RKO (cell line): ENCODE measurements around the gene NPM3.

Experiments used
- DNase-seq: peaks from one replicate; pipeline ENCODE4 v3.0.0-alpha.2; 2016; ENCODE audit warnings: low spot score

The NPM3 gene

GRCh38 chr10:101758858-101759257 is 24.4 kb downstream of the NPM3 start:
- no peak for DNase-seq

GRCh38 chr10:101752241-101752640 is 31.0 kb downstream of the NPM3 start:
- DNase-seq = no peak

GRCh38 chr10:101749047-101750016 is 33.9 kb downstream of the NPM3 start:
- no peak for DNase-seq

- DNase-seq = no peak
These were observed 34.8 kb downstream of the NPM3 start for GRCh38 chr10:101748496-101748895.

- no peak for DNase-seq
These were observed 38.1 kb downstream of the NPM3 start for GRCh38 chr10:101745074-101745696.

- no peak for DNase-seq
These were observed 39.0 kb downstream of the NPM3 start for GRCh38 chr10:101744267-101744666.

- DNase-seq = no peak
These were observed 41.3 kb downstream of the NPM3 start for GRCh38 chr10:101741938-101742337.

- no peak for DNase-seq
These were observed 46.6 kb downstream of the NPM3 start for GRCh38 chr10:101736666-101737065.

- no peak for DNase-seq
These were observed 51.1 kb downstream of the NPM3 start for GRCh38 chr10:101732096-101732495.
